HG03565 (cell line): ENCODE results near the gene MSH3.
A peak's percentile ranks its signal among the peaks of the same experiment; 100 is the strongest.
"Not testable (repeated sequence)": the region's sequence is repeated elsewhere in the genome, so short reads cannot be mapped to it uniquely, and the experiment has no call there.

Source experiments
- ATAC-seq: cut with Tn5 transposase; IDR thresholded peaks from one replicate; pipeline ENCODE4 v1.9.1; 2021; ENCODE audit warnings: mild to moderate bottlenecking, moderate library complexity; ENCODE audit not compliant: unreplicated experiment

Gene MSH3

DNA sequence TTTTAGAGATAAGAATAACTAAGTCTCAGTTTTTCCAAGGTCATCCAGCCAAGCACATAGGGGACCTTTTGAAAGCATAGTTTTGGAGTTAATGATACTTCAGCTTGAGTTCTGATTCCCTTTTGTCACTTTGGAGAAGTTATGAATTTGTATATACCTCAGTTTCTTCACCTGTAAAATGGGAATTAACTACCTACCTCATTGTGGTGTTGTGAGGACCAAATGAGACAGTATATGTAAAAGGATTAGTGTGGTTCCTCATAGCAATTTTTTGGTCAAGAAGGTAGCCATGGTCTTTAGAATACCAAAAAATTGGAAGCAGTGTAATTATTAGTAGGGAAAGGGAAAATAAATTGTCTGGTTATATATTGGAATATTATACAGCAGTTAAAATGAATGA is 98.0 kb downstream of the MSH3 start:
- ATAC-seq: no peak

DNA sequence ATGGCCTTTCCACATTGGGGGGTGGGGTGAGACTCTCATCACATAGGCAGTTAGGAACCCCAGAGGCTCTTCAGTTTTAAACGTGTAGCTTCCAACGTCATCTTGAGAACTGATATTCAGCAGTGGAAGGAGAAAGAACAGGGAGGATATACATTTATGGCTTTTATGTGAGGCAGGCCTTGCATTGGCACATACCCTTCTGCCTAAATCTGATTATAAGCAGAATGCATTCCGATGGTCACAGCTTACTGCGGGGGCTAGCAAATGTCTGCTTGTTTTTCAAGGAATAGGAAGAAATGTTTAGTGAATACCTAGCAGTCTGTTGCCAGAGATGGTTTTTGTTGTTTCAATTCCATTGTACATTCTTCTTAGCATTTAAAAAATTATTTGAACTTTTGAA is 99.3 kb downstream of the MSH3 start:
- no peak for ATAC-seq

DNA sequence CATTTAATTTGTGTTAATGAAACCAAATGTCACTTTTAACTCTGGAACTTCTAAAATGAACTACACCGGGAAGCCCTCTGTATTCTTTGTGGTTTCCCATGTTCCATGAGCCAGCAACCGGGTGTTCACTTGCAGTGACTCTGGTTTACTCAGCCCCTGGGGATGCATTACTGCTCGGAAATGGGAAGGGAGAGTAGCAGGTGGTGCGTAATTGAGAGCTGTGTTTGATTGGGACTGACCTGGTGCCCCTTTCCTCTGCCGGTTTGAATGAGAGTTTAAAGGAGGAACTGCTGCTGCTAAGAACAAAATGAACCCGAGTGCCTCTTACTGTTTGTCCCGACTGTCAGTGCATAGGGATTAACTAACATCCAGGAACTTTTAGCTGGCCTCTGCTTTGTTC is 100.4 kb downstream of the MSH3 start:
- no peak for ATAC-seq

DNA sequence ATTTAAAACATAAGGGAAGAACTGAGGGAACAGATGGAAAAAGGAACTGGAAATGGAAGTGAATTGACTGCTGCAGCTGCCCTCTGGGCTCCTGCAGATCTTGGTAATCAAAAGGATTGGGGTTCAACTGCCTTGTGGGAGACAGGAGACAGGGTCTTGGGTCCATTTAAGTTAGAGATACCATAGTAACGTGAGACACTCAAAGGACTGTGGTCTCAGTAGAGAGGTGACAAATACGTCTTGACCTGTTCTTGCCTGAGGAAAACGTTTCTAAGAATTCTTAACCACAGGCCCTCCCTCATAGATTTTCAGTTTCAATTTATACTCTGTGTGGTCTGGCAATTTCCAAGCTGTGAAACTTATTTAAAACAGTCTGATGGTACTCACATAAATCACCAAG is 101.2 kb downstream of the MSH3 start:
- ATAC-seq: peak; percentile 95

DNA sequence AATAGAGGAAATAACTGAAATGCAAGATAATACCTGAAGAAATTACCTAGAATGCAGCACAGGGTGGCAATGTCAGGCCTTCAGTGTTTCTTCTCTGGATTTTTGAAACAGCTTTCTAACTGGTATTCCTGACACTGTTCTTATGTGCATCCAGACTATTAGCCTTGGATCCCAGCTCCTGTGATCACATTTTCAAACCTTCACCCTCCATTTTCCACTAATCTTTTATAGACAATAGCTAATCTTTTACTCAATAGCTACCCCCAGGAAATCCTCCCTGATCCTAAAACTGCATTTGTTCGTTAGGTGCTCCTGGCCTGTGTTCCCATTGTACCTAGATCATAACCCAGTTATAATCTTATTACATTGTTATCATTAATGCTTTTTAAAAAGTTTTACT is 101.8 kb downstream of the MSH3 start:
- ATAC-seq: no peak

DNA sequence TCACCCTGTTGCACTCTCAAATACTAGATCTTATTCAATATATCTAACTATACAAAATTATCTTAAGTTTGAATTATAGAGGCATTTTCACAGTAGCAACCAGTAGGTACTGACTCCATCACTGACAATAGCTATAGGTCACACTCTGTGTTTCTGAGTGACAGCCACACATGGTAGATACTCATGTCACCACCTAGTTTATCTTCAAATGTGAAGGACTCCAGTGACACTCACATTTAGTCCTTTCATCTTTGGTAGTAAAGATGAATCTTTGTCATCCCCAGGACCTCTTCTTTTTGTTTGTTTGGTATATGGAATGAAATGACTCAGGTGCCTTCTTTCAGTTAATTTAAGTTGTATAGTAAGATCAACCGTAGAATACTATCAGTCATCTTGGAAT is 102.8 kb downstream of the MSH3 start:
- no peak for ATAC-seq

DNA sequence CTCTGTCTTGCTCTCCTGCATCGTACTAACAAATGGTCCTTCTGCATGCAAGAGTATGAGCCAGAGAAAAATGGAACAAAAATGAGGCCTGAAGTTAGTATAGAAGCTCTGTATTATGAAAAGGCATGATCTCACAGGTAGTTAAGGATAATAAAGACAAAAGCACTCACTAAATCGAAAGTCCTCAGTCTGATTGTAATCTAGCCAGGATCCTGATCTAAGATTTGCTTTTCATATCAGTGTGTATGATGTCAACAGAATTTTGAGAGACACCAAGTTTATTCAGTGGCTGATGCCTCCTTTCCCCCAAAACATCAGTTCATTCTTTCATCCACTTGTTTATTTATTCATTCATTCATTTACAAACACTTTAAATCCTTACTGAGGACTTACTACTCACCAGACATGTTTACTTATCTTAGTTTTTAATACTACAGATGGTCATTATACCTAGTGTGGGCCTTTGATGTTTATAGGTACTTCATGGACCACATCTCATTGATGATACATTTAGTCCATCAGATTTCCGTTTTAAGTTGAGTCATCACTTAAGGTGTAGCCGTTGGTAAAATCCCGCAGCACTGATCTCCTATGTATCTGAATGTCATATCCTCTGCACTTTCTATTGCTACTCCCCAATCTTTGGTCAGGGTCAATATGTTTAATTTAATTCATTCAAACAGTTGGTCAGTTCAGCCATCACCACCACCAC is 105.6 kb downstream of the MSH3 start:
- ATAC-seq: no peak

DNA sequence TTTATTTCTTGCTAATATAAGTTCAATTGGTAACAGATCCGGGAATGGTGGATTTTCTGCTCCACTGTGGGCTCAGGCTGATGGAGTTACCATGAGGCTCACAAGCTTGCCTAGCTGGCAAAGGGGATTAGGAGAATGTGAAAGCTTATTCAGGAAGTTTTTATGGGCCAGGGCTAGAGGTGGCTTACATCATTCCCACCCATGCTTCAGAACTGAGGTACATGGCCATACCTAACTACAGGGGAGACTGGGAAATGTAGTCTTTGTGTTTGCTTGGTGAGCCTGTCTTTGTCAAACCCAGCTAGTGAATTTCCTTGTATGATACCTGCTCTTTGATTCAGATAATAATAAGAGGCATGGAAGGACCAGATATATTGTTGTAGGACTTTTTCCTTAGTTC is 106.2 kb downstream of the MSH3 start:
- ATAC-seq: no peak

DNA sequence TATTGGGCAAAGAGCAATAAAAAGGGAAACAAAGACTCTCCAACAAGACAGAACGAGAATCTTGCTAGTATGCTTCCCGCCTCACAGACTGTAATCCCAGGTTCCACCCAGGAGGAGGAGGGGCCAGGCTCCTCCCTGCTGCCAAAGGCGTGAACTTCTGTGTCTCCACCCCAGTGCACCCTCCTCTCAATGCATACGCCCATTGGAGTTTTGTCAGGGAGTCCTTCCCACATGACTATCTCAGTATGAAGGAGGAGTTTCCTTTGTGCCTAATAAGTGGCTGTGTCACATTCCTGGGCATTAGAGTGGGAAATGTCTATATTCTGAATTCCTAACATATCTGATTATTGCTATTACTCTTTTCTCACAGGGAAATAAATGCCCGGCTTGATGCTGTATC is 106.7 kb downstream of the MSH3 start:
- no peak for ATAC-seq

DNA sequence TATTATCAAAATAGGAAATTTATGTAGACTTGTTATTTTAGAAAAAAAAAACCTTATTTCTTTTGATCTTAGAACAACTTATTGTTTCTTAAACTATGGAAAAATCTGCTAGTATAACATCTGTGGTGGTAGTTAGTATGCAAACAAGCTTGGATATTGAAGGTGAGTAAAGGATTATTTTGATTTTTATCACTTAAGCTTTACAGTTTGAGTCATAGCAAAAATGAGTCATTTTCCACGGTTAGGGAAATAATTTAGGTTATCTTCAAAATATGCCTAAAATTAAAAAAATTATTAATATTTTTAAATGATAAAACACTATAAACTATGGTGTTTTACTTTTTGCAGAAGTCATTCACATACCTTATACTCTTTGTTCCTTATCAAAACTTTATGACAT is 107.5 kb downstream of the MSH3 start:
- no peak for ATAC-seq

DNA sequence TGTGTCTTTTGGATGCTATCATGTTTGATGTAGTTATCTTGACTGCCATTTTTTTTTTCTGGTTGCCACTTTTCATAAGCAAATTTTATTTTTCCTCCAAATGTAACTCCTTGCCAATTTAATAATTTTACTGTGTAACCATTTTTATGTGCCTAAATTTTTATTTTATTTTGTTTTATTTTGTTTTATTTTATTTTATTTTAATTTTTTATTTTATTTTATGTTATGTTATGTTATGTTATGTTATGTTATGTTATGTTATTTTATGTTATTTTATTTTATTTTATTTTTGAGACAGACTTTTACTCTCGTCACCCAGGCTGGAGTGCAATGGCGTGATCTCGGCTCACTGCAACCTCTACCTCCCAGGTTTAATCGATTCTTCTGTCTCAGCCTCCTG is 108.1 kb downstream of the MSH3 start:
- no peak for ATAC-seq

DNA sequence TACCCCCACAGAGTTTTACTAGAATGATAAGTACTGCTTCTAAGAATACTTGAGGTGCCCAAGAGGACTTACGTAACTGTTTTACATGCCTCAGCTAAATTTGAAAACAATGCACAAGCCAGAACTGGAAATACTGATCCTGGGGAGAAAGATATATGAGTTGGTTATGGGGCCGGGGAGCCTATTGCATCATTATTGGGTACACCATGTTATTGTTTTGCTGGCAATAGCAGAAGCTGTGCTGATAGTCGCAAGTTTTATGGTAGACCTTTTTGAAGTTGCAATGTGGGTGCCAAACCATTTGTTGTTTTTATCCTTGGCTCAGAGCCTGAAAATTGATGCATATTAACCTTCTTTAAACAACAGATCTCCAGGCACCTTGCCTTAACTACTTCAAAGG is 108.8 kb downstream of the MSH3 start:
- no peak for ATAC-seq

DNA sequence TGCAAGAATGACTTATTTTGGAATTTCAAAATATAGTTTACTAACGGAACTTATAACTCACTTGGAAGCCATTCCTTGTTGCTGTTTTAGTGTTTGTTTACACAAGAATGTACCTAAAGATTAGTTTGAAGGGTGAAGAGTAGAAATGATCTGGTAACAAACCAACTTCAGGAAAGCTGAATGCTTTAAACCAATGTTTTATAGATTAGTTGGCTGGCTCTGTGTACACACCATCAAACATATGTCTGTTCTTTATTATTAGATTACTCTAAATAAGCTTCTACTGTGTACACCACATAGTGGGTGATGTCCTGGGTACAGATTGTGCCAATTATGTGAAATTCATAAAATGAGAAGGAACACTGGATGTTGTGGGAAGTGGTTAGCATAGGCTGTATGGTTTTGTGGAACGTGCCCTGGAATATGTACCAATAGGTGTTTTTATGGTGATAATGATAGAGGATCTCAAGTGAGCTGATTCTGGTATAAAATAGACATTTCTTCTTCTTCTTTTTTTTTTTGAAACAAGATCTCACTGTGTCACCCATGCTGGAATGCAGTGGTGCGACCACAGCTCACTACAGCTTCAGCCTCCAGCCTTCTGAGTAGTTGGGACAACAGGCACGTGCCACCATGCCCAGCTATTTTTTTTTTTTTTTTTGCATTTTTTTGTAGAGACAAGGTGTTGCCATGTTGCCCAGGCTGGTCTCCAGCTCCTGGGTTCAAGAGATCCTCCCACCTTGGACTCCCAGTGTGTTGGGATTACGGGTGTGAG is 109.6 kb downstream of the MSH3 start:
- ATAC-seq: no peak

DNA sequence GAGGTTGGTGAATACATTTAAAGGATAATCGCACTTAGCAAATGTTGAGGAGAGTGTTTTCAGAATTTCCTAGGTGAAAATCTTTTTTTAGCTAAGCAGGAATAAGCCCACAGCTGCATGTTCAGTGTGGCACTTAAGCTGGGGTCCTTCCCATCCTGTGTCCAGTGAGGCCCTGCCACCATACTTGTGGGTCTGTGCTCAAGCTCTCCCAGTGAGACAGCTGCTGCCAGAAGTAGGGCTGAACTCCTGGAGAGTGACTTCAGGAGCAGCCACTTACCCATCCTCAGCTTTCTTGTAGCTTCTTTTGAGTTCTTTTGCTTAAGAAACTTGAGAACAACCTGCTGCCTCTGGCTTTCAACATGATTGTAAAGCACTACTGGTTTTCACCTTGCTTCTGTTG is 110.3 kb downstream of the MSH3 start:
- ATAC-seq: no peak

DNA sequence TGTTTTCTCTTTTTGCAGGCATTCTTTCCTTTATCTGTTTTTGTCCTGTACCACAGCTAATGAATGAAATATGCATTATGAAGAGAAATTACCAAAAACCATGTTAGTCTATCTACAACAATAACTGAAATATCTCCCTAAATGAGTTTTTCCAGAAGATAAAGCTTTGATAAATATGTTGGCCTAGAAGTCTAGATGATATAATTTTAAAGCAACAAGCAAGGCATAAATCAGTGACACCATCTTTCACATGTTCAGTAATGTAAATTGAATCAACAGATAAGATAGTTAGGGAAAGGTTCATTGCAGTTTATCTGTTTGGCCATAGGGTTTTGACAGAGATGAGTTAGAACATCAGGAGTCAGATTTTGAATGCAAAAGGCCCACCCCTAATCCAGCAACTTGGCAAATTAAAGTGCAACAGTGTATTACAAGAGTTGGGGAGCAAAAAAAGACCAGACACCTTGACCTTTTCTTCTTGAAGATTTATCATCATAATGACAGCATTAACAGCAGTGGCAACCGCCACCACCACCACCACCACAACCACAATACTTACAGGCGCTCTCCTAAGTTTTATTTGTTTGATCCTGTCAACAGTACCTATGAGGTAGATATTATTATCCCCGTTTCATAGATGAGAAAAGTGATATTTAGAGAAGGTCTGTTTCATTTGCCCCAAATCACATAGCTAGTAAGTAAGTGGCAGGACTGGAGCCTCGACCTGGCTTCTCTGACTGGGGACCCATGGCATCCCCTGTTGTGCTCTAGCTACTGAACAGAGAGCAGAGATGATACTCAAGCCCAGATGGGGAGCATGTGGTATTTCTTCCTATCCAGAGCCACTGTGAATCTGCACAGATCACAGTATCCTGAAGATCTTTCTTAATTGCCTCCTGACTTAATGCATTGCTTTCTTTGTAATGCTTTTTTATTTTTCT is 123.2 kb downstream of the MSH3 start:
- ATAC-seq: no peak

DNA sequence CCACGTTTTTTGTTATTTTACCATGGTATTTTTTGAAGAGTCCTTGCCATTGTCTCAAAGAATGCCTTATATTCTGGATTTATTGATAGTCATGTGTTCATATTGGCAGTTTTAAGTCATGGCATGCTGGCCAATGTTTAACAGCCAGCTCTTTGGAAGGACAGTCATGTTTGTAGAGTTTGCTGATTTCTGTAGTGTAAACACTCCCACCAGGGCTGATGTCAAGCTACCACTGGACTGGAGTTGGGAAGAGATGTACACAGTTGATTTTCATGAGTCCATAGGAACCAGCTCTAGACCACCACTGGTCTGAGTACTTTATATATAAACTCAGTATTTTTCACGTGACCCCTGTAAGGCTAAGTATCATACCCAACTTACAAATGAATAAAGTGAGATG is 125.6 kb downstream of the MSH3 start:
- no peak for ATAC-seq

DNA sequence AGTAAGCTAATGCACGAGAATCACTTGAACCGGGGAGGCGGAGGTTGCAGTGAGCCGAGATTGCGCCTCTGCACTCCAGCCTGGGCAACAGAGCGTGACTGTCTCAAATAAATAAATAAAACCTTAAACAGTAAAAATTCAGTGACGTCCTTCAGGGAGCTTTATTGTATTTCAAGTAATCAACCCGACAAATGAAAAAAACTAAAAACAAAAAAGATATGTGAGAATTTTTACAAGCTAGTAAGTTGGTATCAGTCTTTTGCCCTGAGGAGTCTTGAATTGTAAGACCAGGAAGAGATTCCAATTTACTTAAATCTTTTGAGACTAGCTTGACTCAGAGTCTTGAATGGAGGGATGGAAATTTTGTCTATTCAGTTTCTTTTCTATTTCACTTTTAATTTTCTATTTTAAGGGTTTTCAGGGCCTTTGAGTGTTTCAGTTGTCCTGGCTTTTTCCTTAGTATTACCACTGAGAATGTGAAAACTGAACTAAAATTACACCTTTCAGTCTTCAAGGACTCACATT is 126.4 kb downstream of the MSH3 start:
- no peak for ATAC-seq

DNA sequence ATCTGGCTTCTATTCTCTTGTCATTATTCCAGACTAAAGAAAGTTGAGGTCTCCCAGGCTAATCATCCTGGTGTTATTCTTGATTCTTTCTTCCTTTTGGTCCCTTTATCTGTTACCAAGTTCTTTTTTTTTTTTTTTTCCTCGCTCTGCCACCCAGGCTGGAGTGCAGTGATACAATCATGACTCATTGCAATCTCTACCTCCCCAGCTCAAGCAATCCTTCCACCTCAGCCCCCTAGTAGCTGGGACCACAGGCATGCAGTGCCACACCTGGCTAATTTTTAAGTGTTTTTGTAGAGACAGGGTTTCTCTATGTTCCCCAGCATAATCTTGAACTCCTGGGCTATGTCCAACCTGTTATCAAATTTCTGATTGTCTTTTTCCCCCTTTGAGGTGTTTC is 126.9 kb downstream of the MSH3 start:
- ATAC-seq: no peak

DNA sequence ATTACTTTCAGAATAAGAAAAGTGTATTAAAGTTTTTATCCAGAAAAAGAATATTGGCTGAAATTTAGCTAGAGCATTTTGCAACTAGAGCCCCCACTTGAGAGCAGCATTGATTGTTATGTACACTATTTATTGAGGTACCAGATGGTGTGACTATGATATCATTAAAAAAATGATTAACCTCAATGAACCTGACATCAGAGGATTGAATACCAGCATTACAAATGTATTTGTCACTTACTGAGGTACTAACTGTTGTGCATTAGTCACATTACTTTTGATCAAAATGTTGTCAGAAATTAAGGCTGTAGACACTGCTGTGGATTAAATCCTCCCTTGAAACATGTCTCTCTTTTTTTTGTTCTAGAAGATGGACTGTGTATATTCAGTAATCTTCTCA is 128.2 kb downstream of the MSH3 start:
- no peak for ATAC-seq

DNA sequence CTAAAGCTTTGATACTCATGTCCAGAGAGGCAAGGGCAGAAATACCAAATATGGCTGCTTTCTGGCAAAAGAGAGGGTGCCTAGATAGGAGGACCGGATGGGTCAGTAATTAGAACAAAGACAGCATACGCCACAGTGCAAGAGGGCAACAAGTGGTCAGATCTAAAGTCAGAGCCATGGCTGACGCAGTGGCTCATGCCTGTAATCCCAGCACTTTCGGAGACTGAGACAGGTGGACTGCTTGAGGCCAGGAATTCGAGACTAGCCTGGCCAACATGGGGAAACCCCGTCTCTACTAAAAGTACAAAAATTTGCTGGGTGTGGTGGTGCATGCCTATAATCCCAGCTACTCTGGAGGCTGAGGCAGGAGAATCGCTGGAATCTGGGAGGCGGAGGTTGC is 129.3 kb downstream of the MSH3 start:
- ATAC-seq: not testable (repeated sequence)

DNA sequence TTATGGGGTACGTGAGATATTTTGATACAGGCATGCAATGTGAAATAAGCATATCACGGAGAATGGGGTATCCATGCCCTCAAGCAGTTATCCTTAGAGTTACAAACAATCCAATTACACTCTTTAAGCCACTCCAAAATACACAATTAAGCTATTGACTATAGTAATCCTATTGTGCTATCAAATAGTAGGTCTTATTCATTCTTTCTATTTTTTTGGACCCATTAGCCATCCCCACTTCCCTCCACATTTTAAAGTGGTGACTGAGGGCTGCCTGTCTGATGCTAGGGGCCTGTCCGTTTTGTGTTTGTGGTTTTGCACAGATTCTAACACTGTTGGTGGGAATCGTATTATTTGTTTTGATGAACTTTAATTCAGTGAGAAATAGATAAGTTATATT is 130.0 kb downstream of the MSH3 start:
- ATAC-seq: no peak
